Measurements from ENCODE around the gene AGER.

DNA sequence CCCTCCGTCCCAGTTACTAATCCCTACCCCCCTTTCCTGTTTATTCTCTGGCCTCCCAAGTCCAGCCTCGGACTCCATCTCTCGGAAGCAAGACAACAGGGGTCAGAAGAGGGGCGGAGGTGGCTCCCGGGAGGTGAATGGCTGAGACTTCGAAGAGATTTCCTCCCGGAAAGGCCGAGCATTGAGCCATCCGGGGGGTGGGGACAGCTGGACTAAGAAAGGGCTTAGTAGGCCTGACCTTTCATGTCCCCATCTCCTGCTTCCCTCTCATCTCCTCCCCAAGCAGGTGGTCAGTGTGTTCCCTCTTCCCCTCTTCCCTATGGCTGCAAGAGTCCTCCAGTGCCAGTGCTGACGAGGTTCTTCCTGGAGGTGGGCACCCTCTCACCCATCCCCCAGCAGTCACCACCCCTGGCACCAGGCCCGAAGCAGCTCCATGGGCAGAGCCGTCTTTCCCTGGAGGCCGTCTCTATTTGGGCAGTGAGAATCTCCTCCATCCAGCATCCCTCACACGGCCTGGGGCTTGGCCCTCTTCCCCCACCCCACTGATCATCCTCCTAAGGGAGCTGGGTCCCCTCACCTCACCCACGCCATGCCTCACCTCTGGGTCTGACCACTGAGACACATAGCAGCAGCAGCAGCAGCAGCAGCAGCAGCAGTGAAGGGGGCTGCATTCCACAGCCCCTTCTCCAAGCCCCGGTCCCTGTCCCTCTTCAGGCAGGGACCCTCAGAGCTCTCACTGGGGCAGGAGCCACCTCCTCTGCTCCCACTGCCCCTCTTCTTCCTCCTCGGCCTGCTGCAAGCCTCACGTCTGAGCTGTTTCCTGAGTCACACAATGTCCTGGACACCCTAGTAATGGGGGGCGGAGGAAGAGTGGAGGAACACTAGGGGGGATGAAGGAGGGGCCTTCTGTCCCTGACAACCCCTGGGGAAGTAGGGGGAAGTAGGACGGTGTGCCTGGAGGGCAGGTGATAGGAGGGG, 39.5 kb upstream of the AGER start, which contains the start of gene NOTCH4:
- TF ChIP-seq CTCF (IDR thresholded peaks at IDR 0.05; ENCODE audit: insufficient read depth, low read length, poor library complexity, severe bottlenecking) (no peak), EZH2phosphoT487 (conservative IDR thresholded peaks at IDR 0.05; ENCODE audit: low read length) (no peak)

Measured in SU-DHL-6 (cell line).